K562 (cell line): ENCODE results near the gene ASS1.

Experiments
- CC2D1A ChIP-seq: fragments of 450-650 bp; IDR thresholded peaks from 2 replicates; pipeline ENCODE4 v1.6.1; 2017; ENCODE audit warnings: mild to moderate bottlenecking
- HDAC6 ChIP-seq: IDR thresholded peaks from 2 replicates; pipeline ENCODE4 v1.6.1; 2012; ENCODE audit warnings: low read depth, mild to moderate bottlenecking, control low read depth, inconsistent platforms, low read length, moderate library complexity
- NR2C1 ChIP-seq, 2 experiments: fragments of 450-650 bp; IDR thresholded peaks; 2 replicates each; pipeline ENCODE4 v1.6.1; 2017; ENCODE audit warnings: mild to moderate bottlenecking in 2 of 2, antibody characterized with exemption in 1 of 2, inconsistent platforms in 1 of 2, missing compliant biosample characterization in 1 of 2, missing genetic modification characterization in 1 of 2
- TAF15 ChIP-seq: fragments of 200-400 bp; formaldehyde crosslinking; IDR thresholded peaks from 2 replicates; pipeline ENCODE4 v1.6.1; 2017; ENCODE audit warnings: mild to moderate bottlenecking, low read depth, low read length, moderate library complexity
- ZC3H4 ChIP-seq: sonication (generic); formaldehyde crosslinking; IDR thresholded peaks from 2 replicates; pipeline ENCODE4 v1.9.0; 2021; ENCODE audit warnings: missing genetic modification reagents, borderline replicate concordance

DNA sequence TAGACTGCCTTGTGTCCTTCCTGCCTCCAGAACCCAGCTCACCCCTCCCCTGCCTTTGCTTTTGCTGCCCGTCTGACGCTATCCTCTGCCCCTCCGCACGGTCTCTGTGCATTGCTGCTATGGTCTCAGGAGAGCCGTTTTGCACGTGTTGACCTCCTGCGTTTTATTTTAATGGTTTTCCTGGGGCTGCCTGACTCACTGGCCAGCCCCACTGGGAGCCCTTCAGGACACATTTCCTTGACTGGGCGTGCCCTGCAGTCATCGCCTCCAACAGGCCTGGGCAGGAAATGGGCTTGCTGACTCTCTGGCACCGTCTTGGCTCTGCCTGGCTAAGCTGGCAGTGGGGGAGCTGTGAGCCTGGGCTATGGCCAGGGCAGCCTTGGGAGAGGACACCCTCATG, 17.9 kb upstream of the ASS1 start:
- no peak for TF ChIP-seq NR2C1 (IDR thresholded peaks at IDR 0.05)
- TF ChIP-seq NR2C1 (tag; IDR thresholded peaks at IDR 0.05): no peak
- no peak for TF ChIP-seq TAF15
- TF ChIP-seq ZC3H4 (CRISPR knock-in tag): no peak
- TF ChIP-seq HDAC6: no peak
- no peak for TF ChIP-seq CC2D1A
